Left cardiac atrium (tissue), 4 donors: ENCODE measurements around the gene SLC22A15. TPM values are rescaled to one million over a fixed set of nuclear protein-coding genes. Genes with fewer than 3 reads are reported as not detected.
"Not testable (repeated sequence)": the region's sequence is repeated elsewhere in the genome, so short reads cannot be mapped to it uniquely, and the experiment has no call there.

Source experiments
- ATAC-seq, 2 donors: fragments of 200-7000 bp; cut with Tn5 transposase; one replicate each; pipeline ENCODE4 v1.9.1; 2020; ENCODE audit warnings: mild to moderate bottlenecking in 2 of 2, moderate library complexity in 2 of 2
- DNase-seq: peaks from one replicate; pipeline ENCODE4 v3.0.0-alpha.2; 2020
- intact Hi-C, 2 donors: fragments of 100-400 bp; cut with DNase I; formaldehyde crosslinking; loops; one replicate each; pipeline versions ENCODE4 v1.14.1 to v1.15.1; 2022 to 2023
- total RNA-seq, 2 donors: library from RNA; stranded (reverse); fragmentation: NEBNext Ultra II Directional; extraction: Animal tissue kit (Norgen Biotek cat#: 25700); gene quantifications; one replicate each; pipeline ENCODE4 v1.2.1, GENCODE V29; 2021
- donor health status: DM: no; HTN: yes; CAD: no.
- donor health status: DM: no; HTN: yes; CAD: no; lungs with severe emphysema.
- donor health status: DM: yes; HTN: yes; CAD: no.
- donor health status: Dilated cardiomyopathy.

Gene SLC22A15
- total RNA-seq, 2 donors from 2014 or later = 7.8 to 8.3 TPM

- DNase-seq (no peak), ATAC-seq (no peak)
- intact Hi-C loops = loop anchor here in 1 of 2 donors (2.0 kb wide), 1 partner anchor 213 kb away; no protein-coding TSS in a partner anchor
Observed at GRCh38 chr1:116019653-116020253, 43.4 kb downstream of the SLC22A15 start.

- peak; percentile 63 to 72 for ATAC-seq
- DNase-seq = peak; percentile 49
- intact Hi-C loops = loop anchor here in 1 of 2 donors (2.0 kb wide), 1 partner anchor 214 kb away; no protein-coding TSS in a partner anchor
Observed at GRCh38 chr1:116020668-116021272, 44.5 kb downstream of the SLC22A15 start.

GRCh38 chr1:116024626-116025025, 48.3 kb downstream of the SLC22A15 start:
- intact Hi-C loops = no loop called here
- no peak for DNase-seq
- no peak for ATAC-seq

GRCh38 chr1:116026631-116027030, 50.3 kb downstream of the SLC22A15 start:
- ATAC-seq = no peak
- intact Hi-C loops = no loop called here
- no peak for DNase-seq

- DNase-seq (no peak), ATAC-seq (no peak)
- intact Hi-C loops = no loop called here
Observed at GRCh38 chr1:116031302-116031835, 55.1 kb downstream of the SLC22A15 start.

GRCh38 chr1:116033322-116033721, 57.0 kb downstream of the SLC22A15 start:
- no peak for DNase-seq
- intact Hi-C loops = no loop called here

GRCh38 chr1:116036255-116036654, 59.9 kb downstream of the SLC22A15 start:
- intact Hi-C loops = no loop called here
- no peak for ATAC-seq
- DNase-seq = no peak

More at GRCh38 chr1:116033322-116033721, 57.0 kb downstream of the SLC22A15 start:
- no peak for ATAC-seq

GRCh38 chr1:116038679-116039078, 62.4 kb downstream of the SLC22A15 start:
- ATAC-seq (no peak), DNase-seq (no peak)
- intact Hi-C loops = no loop called here

- intact Hi-C loops = no loop called here
- ATAC-seq (no peak), DNase-seq (no peak)
Observed at GRCh38 chr1:116044071-116044470, 67.8 kb downstream of the SLC22A15 start.

- ATAC-seq, DNase-seq, intact Hi-C loops: not testable (repeated sequence)
Observed at GRCh38 chr1:116046933-116047332, 70.6 kb downstream of the SLC22A15 start.

GRCh38 chr1:116051896-116052295, 75.6 kb downstream of the SLC22A15 start:
- ATAC-seq, intact Hi-C loops, DNase-seq: not testable (repeated sequence)

GRCh38 chr1:116062201-116062600, 85.9 kb downstream of the SLC22A15 start:
- no peak for ATAC-seq
- intact Hi-C loops = no loop called here
- DNase-seq = no peak

- intact Hi-C loops = no loop called here
- no peak for ATAC-seq
- DNase-seq = no peak
Observed at GRCh38 chr1:116064616-116065015, 88.3 kb downstream of the SLC22A15 start.

GRCh38 chr1:116066868-116067565, 90.7 kb downstream of the SLC22A15 start:
- intact Hi-C loops = no loop called here
- no peak for DNase-seq
- peak in 1 of 2 donors; percentile 72 for ATAC-seq

GRCh38 chr1:116067566-116067890, 91.2 kb downstream of the SLC22A15 start:
- ATAC-seq (peak in 1 of 2 donors; percentile 97), DNase-seq (peak; percentile 39)
- intact Hi-C loops = no loop called here

- DNase-seq (no peak), ATAC-seq (no peak)
- intact Hi-C loops = no loop called here
Observed at GRCh38 chr1:116075575-116075974, 99.3 kb downstream of the SLC22A15 start.

GRCh38 chr1:116075990-116076389, 99.7 kb downstream of the SLC22A15 start:
- DNase-seq (no peak), ATAC-seq (no peak)
- intact Hi-C loops = no loop called here

- no peak for DNase-seq
- intact Hi-C loops = no loop called here
- ATAC-seq = no peak
Observed at GRCh38 chr1:116076831-116077230, 100.5 kb downstream of the SLC22A15 start.

- ATAC-seq = no peak
- DNase-seq = no peak
- intact Hi-C loops = no loop called here
Observed at GRCh38 chr1:116078699-116079223, 102.4 kb downstream of the SLC22A15 start.

- intact Hi-C loops = no loop called here
- ATAC-seq (no peak), DNase-seq (no peak)
Observed at GRCh38 chr1:116087628-116088027, 111.3 kb downstream of the SLC22A15 start.
